HG02642 (cell line): Measurements from ENCODE around the gene ATP10B.
"Not testable (repeated sequence)": the region's sequence is repeated elsewhere in the genome, so short reads cannot be mapped to it uniquely, and the experiment has no call there.

ENCODE experiments used
- ATAC-seq: cut with Tn5 transposase; IDR thresholded peaks from one replicate; pipeline ENCODE4 v1.9.1; 2021; ENCODE audit warnings: mild to moderate bottlenecking; ENCODE audit not compliant: unreplicated experiment, poor library complexity

Gene ATP10B

GRCh38 chr5:160769301-160769700, 82.7 kb downstream of the ATP10B start:
- no peak for ATAC-seq

DNA sequence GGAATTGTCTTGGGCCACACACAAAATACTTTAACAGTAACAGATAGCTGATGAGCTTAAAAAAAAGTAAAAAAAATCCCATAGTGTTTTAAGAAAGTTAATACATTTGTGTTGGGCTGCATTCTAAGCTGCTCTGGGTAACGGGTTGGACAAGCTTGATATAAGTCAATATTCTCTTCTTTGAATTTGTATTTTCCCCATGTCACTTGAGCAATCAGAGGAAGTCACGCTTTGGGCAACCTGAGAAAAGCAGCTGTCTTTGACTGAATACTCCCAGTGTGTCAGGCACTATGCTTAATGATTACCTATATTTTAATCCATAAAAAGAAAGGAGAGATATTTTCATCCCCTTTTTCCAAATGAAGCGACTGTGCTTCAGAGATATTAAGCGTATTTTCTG, 84.9 kb downstream of the ATP10B start:
- ATAC-seq, result no peak

DNA sequence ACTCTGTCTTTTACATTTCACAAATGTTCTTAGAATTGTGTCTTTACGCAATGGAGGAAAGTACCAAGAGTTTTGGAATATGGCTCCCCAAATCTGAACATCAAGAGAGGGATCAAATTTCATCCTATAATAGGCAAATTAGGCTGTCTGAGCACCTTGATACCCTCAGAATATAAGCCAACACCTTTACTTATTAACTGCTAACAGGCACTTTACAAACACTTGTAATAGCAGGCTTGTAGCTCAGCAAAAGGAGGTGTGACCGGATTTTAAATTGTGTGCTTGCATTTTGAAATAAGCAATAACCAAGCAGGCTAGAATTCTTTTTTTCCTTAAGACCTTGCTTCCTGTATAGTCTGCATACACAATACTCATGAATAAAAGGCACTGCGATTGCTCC, 92.0 kb downstream of the ATP10B start:
- no peak for ATAC-seq

DNA sequence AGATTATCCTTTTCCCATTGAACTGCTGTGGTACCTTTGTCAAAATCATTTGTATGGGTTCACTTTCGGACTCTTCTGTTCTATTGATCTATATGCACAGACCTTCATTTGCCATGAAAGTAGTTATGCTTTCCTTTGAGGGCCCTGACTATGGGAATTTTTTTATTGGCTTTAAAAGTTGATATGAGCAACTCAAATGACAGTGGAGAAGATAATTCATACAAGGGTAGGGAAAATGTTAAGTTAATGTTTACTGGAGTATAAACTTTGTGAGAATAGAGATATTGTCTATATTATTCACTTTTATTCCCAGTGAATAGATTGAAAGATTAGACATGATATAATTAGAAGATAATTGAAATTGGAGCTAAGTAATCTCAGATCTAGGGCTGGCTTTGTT, 94.8 kb downstream of the ATP10B start:
- no peak for ATAC-seq

- ATAC-seq, result no peak
Measured at GRCh38 chr5:160750938-160751657, 100.9 kb downstream of the ATP10B start.

GRCh38 chr5:160749682-160750081, 102.3 kb downstream of the ATP10B start:
- ATAC-seq, result no peak

- no peak for ATAC-seq
Measured at GRCh38 chr5:160749026-160749425, 103.0 kb downstream of the ATP10B start.

GRCh38 chr5:160747987-160748386, 104.0 kb downstream of the ATP10B start:
- ATAC-seq, result no peak

GRCh38 chr5:160747559-160747958, 104.5 kb downstream of the ATP10B start:
- no peak for ATAC-seq

DNA sequence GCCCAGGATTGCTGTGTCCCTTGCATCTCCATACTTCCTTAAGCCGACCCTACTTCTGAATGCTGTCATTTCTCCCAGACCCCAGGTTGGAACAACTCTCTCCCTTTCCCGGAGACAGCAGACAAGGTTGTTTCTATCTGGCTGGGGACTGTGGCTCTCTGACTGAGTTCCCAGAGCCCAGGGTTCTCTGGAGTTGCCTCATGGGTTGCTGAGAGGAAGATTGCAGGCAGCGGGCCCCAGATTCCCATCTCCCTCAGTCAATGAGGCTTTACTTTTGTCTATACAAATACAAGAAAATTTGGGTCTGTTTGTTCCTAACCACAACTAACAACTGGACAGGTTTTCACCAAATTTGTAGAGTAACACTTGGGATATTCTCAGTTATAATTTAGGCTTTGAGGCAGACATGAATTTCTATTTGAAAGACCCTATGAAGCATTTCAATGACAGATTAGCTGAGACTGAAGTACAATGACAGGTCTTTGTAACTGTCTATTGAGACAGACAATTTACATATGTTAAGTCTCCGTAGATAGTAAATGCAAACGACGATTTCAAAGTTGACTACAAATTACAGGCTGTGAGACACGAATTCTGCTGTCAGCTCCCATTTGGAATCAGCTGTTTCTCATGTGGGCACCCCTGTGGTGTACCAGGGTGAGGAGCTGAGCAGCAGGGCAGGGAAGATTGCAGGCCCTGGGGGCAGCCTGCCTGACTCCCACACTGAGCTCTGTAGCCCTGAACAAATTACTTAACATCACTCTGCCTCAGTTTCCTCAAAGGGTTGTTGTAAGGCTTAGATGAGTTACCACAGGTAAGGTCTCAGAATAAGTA, 107.5 kb downstream of the ATP10B start:
- no peak for ATAC-seq

- no peak for ATAC-seq
Measured at GRCh38 chr5:160743027-160743426, 109.0 kb downstream of the ATP10B start.

GRCh38 chr5:160742446-160742845, 109.6 kb downstream of the ATP10B start:
- no peak for ATAC-seq

- no peak for ATAC-seq
Measured at GRCh38 chr5:160727296-160727997, 124.6 kb downstream of the ATP10B start.

DNA sequence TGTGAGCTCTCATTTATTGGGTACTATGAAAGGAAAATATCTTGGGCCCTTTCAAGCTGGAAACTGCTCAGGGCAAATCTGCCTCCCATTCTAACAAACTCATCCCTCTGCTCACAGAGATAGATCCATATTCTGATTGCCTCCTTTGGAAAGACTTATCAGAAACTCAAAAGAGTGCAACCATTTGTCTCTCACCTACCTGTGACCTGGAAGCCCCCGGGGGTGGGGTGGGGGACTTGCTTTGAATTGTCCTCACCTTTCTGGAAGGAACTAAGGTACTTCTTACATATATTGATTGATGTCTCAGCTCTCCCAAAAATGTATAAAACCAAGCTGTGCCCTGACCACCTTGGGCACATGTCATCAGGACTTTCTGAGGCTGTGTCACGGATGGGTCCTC, 125.3 kb downstream of the ATP10B start:
- no peak for ATAC-seq

- no peak for ATAC-seq
Measured at GRCh38 chr5:160720822-160721221, 131.2 kb downstream of the ATP10B start.

DNA sequence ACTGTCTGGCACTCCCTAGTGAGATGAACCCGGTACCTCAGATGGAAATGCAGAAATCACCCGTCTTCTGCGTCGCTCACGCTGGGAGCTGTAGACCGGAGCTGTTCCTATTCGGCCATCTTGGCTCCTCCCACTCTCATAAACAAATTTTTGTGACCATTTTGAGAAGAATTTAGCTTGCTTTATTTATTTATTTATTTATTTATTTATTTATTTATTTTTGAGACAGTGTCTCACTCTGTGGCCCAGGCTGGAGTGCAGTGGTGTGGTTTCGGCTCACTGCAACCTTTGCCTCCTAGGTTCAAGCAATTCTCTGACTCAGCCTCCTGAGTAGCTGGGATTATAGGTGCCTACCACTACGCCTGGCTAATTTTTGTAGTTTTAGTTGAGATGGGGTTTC, 136.5 kb downstream of the ATP10B start:
- ATAC-seq, result not testable (repeated sequence)

GRCh38 chr5:160703547-160704189, 148.3 kb downstream of the ATP10B start:
- no peak for ATAC-seq

DNA sequence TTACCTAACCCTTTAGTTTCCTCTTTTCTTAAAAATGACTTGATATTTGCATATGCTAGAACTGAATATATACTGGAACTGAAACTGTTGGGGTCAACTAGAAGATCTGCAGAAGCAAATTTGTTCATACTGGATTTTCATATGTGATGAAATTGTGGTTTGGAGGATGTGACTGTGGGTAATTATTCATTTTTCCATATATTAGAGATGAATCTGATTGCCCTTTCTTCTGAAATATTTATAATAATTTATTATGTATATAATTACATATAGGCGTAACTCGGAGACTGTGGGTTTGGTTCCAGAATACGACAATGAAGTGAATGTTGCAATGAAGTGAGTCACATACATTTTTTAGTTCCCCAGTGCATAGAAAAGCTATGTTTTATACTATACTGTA, 149.1 kb downstream of the ATP10B start:
- ATAC-seq, result peak; percentile 87

DNA sequence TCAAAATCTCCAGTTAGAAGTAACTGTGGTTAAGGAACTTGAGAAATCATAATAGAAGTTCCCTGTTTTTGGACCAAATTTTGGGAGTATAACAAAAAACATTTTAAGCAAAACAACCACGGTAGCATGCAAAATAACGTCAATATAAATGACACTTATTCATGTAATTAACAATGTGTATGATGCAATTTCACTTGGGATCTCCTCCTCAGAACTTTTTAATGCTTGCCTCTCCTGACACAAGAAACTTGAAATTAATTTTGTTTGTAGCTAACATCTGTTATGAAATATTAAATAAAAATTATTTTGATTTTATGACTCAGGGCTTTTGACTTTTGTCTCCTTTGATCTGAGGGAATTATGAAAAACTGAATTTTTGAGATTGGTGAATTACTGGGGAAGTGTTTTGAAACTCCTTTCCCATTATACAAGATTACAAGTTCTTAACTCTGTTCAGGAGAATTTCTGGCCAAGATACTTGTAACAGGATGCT, 149.7 kb downstream of the ATP10B start:
- no peak for ATAC-seq

- ATAC-seq, result no peak
Measured at GRCh38 chr5:160701403-160701802, 150.6 kb downstream of the ATP10B start.
